ENCODE results near the gene AKAP5.

The AKAP5 gene

DNA sequence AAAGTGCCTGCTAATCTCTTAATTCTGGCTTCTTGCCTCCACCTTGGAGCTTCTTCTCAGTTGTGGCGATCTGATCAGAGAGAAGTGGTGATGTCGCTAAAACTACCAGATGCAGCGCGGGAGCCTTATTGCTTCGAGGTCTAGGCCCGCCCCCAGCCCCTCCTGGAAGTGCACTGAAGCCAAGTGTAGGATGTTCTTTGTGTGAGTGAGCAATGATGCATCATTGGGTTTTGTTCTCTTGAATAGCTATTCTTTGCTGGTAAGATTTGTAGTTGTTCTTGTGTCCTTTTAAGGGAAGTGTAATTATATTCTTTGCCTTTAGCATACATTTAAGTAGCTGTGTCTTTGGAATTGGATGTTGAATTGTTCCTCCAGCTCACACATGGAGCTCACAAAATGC, 41.3 kb upstream of the AKAP5 start:
- WGBS (ENCODE audit: extremely low coverage, insufficient coverage, insufficient read length): no CpG with 5 or more reads among the region's 6 CpGs

DNA sequence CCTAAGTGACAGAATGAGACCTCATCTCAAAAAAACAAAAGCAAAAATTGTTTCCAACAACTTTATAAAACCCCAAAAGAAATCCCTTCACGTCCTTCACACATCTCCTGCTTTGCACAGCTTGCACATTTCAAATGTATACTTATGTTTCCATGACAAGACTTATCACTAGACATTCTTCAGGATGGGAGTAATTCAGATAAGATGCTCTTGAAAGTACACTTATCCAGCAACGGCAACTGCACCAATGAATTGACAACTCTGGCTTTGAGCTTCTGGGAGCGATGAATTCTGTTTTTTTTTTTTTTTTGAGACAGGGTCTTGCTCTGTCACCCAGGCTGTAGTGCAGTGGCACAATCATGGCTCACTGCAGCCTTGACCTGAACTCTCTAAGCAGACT, 30.8 kb upstream of the AKAP5 start:
- H3K14ac ChIP-seq (ENCODE audit: low read length): no peak overlapping the region
- no peak overlapping the region for H4K91ac ChIP-seq (ENCODE audit: low read depth, low read length)

More for the DNA sequence above, 41.3 kb upstream of the AKAP5 start:
- no peaks in the 10 kb centered on the region for H3K9me3 ChIP-seq (ENCODE audit: insufficient read depth, low read depth, low read length)
- no peaks in the 10 kb centered on the region for H3K79me1 ChIP-seq (ENCODE audit: low read length)
- H4K12ac ChIP-seq (ENCODE audit: low read depth, low read length): no peak overlapping the region
- H3K4me1 ChIP-seq (ENCODE audit: control insufficient read depth in 1 of 2, insufficient read depth in 2 of 2, low read length in 2 of 2): peaks cover 2 to 3% of the 10 kb centered on the region in 2 experiments
- no peak overlapping the region for H3K27ac ChIP-seq (ENCODE audit: low read depth, low read length)
- no peak overlapping the region for H3K18ac ChIP-seq (ENCODE audit: low read length)
- no peak overlapping the region for H2BK5ac ChIP-seq (ENCODE audit: low read depth, low read length, poor library complexity)
- H2BK12ac ChIP-seq (ENCODE audit: low read length): no peak overlapping the region
- no peaks in the 10 kb centered on the region for H3K79me2 ChIP-seq (ENCODE audit: control insufficient read depth, insufficient read depth, low read length, poor library complexity)
- DNase-seq: no peak
- H2AK5ac ChIP-seq (ENCODE audit: low read length): no peak overlapping the region
- no peak overlapping the region for H4K91ac ChIP-seq (ENCODE audit: low read depth, low read length)
- peaks cover 13 to 22% of the 10 kb centered on the region in 2 experiments for H3K36me3 ChIP-seq (ENCODE audit: control insufficient read depth in 1 of 2, insufficient read depth in 2 of 2, low read length in 2 of 2)
- no peak overlapping the region for H3K4me3 ChIP-seq (ENCODE audit: low read depth, low read length)
- H4K8ac ChIP-seq (ENCODE audit: low read depth, low read length): no peak overlapping the region
- no peak overlapping the region for H2BK120ac ChIP-seq (ENCODE audit: insufficient read depth, low read length, poor library complexity)
- no peak overlapping the region for H3K4ac ChIP-seq (ENCODE audit: low read depth, low read length)
- H3K9ac ChIP-seq (ENCODE audit: low read length): no peak overlapping the region
- no peaks in the 10 kb centered on the region for H3K27me3 ChIP-seq (ENCODE audit: insufficient read depth, low read length)
- no peak overlapping the region for H3K14ac ChIP-seq (ENCODE audit: low read length)
- H2AFZ ChIP-seq (ENCODE audit: insufficient read depth, low read length, poor library complexity): no peak overlapping the region
- no peak overlapping the region for H3K23ac ChIP-seq (ENCODE audit: low read length)
- no peak overlapping the region for H3K4me2 ChIP-seq (ENCODE audit: low read length)

DNA sequence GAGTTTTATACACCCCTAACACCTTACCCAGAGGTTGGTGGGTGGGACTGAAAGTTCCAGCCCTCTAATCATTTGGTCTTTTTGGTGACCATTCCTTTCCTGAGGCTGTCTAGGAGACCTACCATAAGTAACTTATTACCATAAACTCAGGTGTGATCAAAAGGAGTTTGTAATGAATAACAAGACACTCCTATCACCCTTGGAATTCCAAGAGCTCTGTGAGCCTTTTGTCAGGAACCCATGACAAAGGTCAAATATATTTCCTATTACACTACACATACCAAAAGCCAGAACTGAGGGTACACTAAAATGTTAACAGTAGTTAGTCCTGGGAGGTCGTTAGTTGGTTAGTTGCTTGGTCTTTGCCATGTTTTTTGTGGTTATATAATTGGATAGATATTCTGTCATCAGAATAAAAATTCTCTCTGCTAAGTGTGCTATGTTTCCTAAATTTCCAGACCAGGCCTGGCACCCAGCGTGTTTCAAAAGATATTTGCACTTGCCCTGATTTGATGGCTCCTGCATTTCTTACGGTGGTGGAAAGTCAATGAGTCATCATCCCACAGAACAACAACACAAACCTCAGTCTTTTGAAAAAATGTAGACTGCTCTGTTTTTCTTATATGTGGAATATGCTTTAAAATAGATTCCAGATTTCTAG, 27.0 kb upstream of the AKAP5 start:
- Histone ChIP-seq H3K79me1 (ENCODE audit: low read length) (peaks cover 10% of the 10 kb centered on the region), H3K4me2 (ENCODE audit: low read length) (peak overlapping the region; percentile 13), H4K91ac (ENCODE audit: low read depth, low read length) (peak overlapping the region; percentile 76), H3K27ac (ENCODE audit: low read depth, low read length) (peak overlapping the region; percentile 82), H4K12ac (ENCODE audit: low read depth, low read length) (no peak overlapping the region), H2AFZ (ENCODE audit: insufficient read depth, low read length, poor library complexity) (no peak overlapping the region), H3K18ac (ENCODE audit: low read length) (no peak overlapping the region), H3K36me3 (ENCODE audit: control insufficient read depth in 1 of 2, insufficient read depth in 2 of 2, low read length in 2 of 2) (peaks cover 10 to 18% of the 10 kb centered on the region in 2 experiments), H3K4me3 (ENCODE audit: low read depth, low read length) (no peak overlapping the region), H3K23ac (ENCODE audit: low read length) (no peak overlapping the region), H3K4ac (ENCODE audit: low read depth, low read length) (no peak overlapping the region), H2AK5ac (ENCODE audit: low read length) (no peak overlapping the region), H3K4me1 (ENCODE audit: control insufficient read depth in 1 of 2, insufficient read depth in 2 of 2, low read length in 2 of 2) (peaks cover 4 to 9% of the 10 kb centered on the region in 2 experiments), H2BK12ac (ENCODE audit: low read length) (peak overlapping the region; percentile 88), H4K8ac (ENCODE audit: low read depth, low read length) (no peak overlapping the region), H3K79me2 (ENCODE audit: control insufficient read depth, insufficient read depth, low read length, poor library complexity) (no peaks in the 10 kb centered on the region), H2BK120ac (ENCODE audit: insufficient read depth, low read length, poor library complexity) (peak overlapping the region; percentile 75), H3K9me3 (ENCODE audit: insufficient read depth, low read depth, low read length) (peaks cover 2% of the 10 kb centered on the region), H3K14ac (ENCODE audit: low read length) (no peak overlapping the region), H3K9ac (ENCODE audit: low read length) (no peak overlapping the region), H3K27me3 (ENCODE audit: insufficient read depth, low read length) (no peaks in the 10 kb centered on the region), H2BK5ac (ENCODE audit: low read depth, low read length, poor library complexity) (peak overlapping the region; percentile 61)
- WGBS (ENCODE audit: extremely low coverage, insufficient coverage, insufficient read length): no CpG with 5 or more reads among the region's 3 CpGs
- DNase-seq: peak; percentile 61 to 93

More for the DNA sequence above, 30.8 kb upstream of the AKAP5 start:
- no peaks in the 10 kb centered on the region for H3K9me3 ChIP-seq (ENCODE audit: insufficient read depth, low read depth, low read length)
- H3K79me2 ChIP-seq (ENCODE audit: control insufficient read depth, insufficient read depth, low read length, poor library complexity): no peaks in the 10 kb centered on the region
- H2BK120ac ChIP-seq (ENCODE audit: insufficient read depth, low read length, poor library complexity): no peak overlapping the region
- H3K27me3 ChIP-seq (ENCODE audit: insufficient read depth, low read length): no peaks in the 10 kb centered on the region
- H2BK12ac ChIP-seq (ENCODE audit: low read length): no peak overlapping the region
- H3K4me3 ChIP-seq (ENCODE audit: low read depth, low read length): no peak overlapping the region
- no peak overlapping the region for H4K8ac ChIP-seq (ENCODE audit: low read depth, low read length)
- H3K36me3 ChIP-seq (ENCODE audit: control insufficient read depth in 1 of 2, insufficient read depth in 2 of 2, low read length in 2 of 2): peaks cover 2 to 11% of the 10 kb centered on the region in 2 experiments
- DNase-seq: peak in 1 of 2 donors; percentile 43
- peaks cover 4 to 9% of the 10 kb centered on the region in 2 experiments for H3K4me1 ChIP-seq (ENCODE audit: control insufficient read depth in 1 of 2, insufficient read depth in 2 of 2, low read length in 2 of 2)
- H2AFZ ChIP-seq (ENCODE audit: insufficient read depth, low read length, poor library complexity): no peak overlapping the region
- no peak overlapping the region for H3K4me2 ChIP-seq (ENCODE audit: low read length)
- no peak overlapping the region for H3K9ac ChIP-seq (ENCODE audit: low read length)
- no peak overlapping the region for H2AK5ac ChIP-seq (ENCODE audit: low read length)
- H4K12ac ChIP-seq (ENCODE audit: low read depth, low read length): no peak overlapping the region
- H3K18ac ChIP-seq (ENCODE audit: low read length): no peak overlapping the region
- WGBS (ENCODE audit: extremely low coverage, insufficient coverage, insufficient read length): 100% methylated on average over 1 of the region's 3 CpGs
- H3K4ac ChIP-seq (ENCODE audit: low read depth, low read length): no peak overlapping the region
- H3K23ac ChIP-seq (ENCODE audit: low read length): no peak overlapping the region
- H2BK5ac ChIP-seq (ENCODE audit: low read depth, low read length, poor library complexity): no peak overlapping the region
- no peak overlapping the region for H3K27ac ChIP-seq (ENCODE audit: low read depth, low read length)
- H3K79me1 ChIP-seq (ENCODE audit: low read length): peaks cover 10% of the 10 kb centered on the region

DNA sequence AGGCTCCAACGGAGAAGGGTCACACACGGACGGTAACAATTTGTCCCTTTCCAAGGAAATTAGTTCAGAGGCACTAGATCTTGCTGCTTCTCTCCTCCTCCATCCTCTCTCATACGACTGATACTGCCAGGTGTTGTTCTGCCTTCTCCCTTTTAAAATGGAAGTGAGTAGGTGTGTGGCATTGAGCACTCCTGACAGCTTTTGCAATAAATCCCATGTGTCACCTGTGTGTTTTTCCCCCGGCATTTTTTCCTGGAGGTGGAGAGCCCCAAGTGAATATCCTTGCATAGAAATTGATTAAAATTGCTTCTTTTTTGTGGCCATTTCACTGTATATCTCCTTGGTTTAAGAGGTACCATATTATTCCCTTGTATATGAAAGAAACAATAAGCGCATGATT, 26.2 kb upstream of the AKAP5 start:
- Histone ChIP-seq H3K79me2 (ENCODE audit: control insufficient read depth, insufficient read depth, low read length, poor library complexity) (no peaks in the 10 kb centered on the region), H2BK5ac (ENCODE audit: low read depth, low read length, poor library complexity) (peak overlapping the region; percentile 64), H2AK5ac (ENCODE audit: low read length) (no peak overlapping the region), H3K36me3 (ENCODE audit: control insufficient read depth in 1 of 2, insufficient read depth in 2 of 2, low read length in 2 of 2) (peaks cover 10 to 21% of the 10 kb centered on the region in 2 experiments), H3K18ac (ENCODE audit: low read length) (peak overlapping the region; percentile 25), H3K23ac (ENCODE audit: low read length) (no peak overlapping the region), H3K27me3 (ENCODE audit: insufficient read depth, low read length) (no peaks in the 10 kb centered on the region), H3K9me3 (ENCODE audit: insufficient read depth, low read depth, low read length) (peaks cover 2% of the 10 kb centered on the region), H3K4ac (ENCODE audit: low read depth, low read length) (no peak overlapping the region), H3K79me1 (ENCODE audit: low read length) (peaks cover 10% of the 10 kb centered on the region), H2BK120ac (ENCODE audit: insufficient read depth, low read length, poor library complexity) (peak overlapping the region; percentile 15), H4K8ac (ENCODE audit: low read depth, low read length) (no peak overlapping the region), H3K14ac (ENCODE audit: low read length) (no peak overlapping the region), H4K12ac (ENCODE audit: low read depth, low read length) (no peak overlapping the region), H2AFZ (ENCODE audit: insufficient read depth, low read length, poor library complexity) (no peak overlapping the region), H3K9ac (ENCODE audit: low read length) (no peak overlapping the region), H3K4me2 (ENCODE audit: low read length) (no peak overlapping the region), H2BK12ac (ENCODE audit: low read length) (peak overlapping the region; percentile 65), H3K4me3 (ENCODE audit: low read depth, low read length) (no peak overlapping the region), H4K91ac (ENCODE audit: low read depth, low read length) (peak overlapping the region; percentile 33), H3K4me1 (ENCODE audit: control insufficient read depth in 1 of 2, insufficient read depth in 2 of 2, low read length in 2 of 2) (peaks cover 4 to 9% of the 10 kb centered on the region in 2 experiments), H3K27ac (ENCODE audit: low read depth, low read length) (peak overlapping the region; percentile 20)
- peak; percentile 11 to 51 for DNase-seq
- no CpG with 5 or more reads among the region's 6 CpGs for WGBS (ENCODE audit: extremely low coverage, insufficient coverage, insufficient read length)

All from trophoblast cell (in vitro differentiated cells and primary cell).